Superior temporal gyrus (tissue), 1 donor: ENCODE measurements around the gene PPP1R12C.

Experiments used
- DNase-seq: peaks from one replicate; pipeline ENCODE4 v3.0.0-alpha.2; 2016; ENCODE audit errors: extremely low spot score

PPP1R12C gene

GRCh38 chr19:55091126-55091910 lies 26.1 kb downstream of the PPP1R12C start:
- no peak for DNase-seq

GRCh38 chr19:55090564-55090963 lies 26.9 kb downstream of the PPP1R12C start:
- DNase-seq, result no peak

GRCh38 chr19:55089342-55089944 lies 28.0 kb downstream of the PPP1R12C start:
- no peak for DNase-seq

- DNase-seq, result peak; percentile 79
These were observed 28.7 kb downstream of the PPP1R12C start for GRCh38 chr19:55088543-55089341.

- DNase-seq, result no peak
These were observed 29.4 kb downstream of the PPP1R12C start for GRCh38 chr19:55088021-55088451.

GRCh38 chr19:55087542-55087901 lies 29.9 kb downstream of the PPP1R12C start:
- DNase-seq, result no peak

- peak; percentile 76 for DNase-seq
These were observed 30.5 kb downstream of the PPP1R12C start for GRCh38 chr19:55086730-55087541.

- no peak for DNase-seq
These were observed 31.3 kb downstream of the PPP1R12C start for GRCh38 chr19:55085923-55086715.

- no peak for DNase-seq
These were observed 33.0 kb downstream of the PPP1R12C start for GRCh38 chr19:55084416-55084815.

- no peak for DNase-seq
These were observed 34.2 kb downstream of the PPP1R12C start for GRCh38 chr19:55083004-55083850.

- DNase-seq, result no peak
These were observed 35.2 kb downstream of the PPP1R12C start for GRCh38 chr19:55082020-55082851.

- no peak for DNase-seq
These were observed 35.7 kb downstream of the PPP1R12C start for GRCh38 chr19:55081770-55082019.

GRCh38 chr19:55080968-55081769 lies 36.3 kb downstream of the PPP1R12C start:
- no peak for DNase-seq

GRCh38 chr19:55080121-55080967 lies 37.1 kb downstream of the PPP1R12C start:
- DNase-seq, result no peak

- DNase-seq, result no peak
These were observed 37.9 kb downstream of the PPP1R12C start for GRCh38 chr19:55079400-55080038.

- DNase-seq, result no peak
These were observed 38.4 kb downstream of the PPP1R12C start for GRCh38 chr19:55078996-55079395.

- DNase-seq, result no peak
These were observed 40.3 kb downstream of the PPP1R12C start for GRCh38 chr19:55077106-55077505.
